SK-N-SH treated with all-trans-retinoic acid at 6 μM for 48 hours (cell line): ENCODE results near the gene SLC22A3.
A peak's percentile ranks its signal among the peaks of the same experiment; 100 is the strongest.
"Not testable (repeated sequence)": the region's sequence is repeated elsewhere in the genome, so short reads cannot be mapped to it uniquely, and the experiment has no call there.

Experiments
- ATAC-seq: fragments of 200-7000 bp; cut with Tn5 transposase; 3 replicates; pipeline ENCODE4 v1.9.1; 2020; ENCODE audit warnings: mild to moderate bottlenecking, moderate library complexity
- ARNTL ChIP-seq: fragments of 450-650 bp; formaldehyde crosslinking; IDR thresholded peaks from 2 replicates; pipeline ENCODE4 v1.5.0; 2020; ENCODE audit warnings: low read depth, mild to moderate bottlenecking, moderate library complexity, borderline replicate concordance
- BACH2 ChIP-seq: fragments of 250-450 bp; sonication (Bioruptor Pico); IDR thresholded peaks from 2 replicates; pipeline ENCODE4 v1.9.0; 2021; ENCODE audit warnings: mild to moderate bottlenecking, borderline replicate concordance
- CREB5 ChIP-seq: fragments of 250-450 bp; sonication (Bioruptor Pico); IDR thresholded peaks from 2 replicates; pipeline ENCODE4 v1.5.1; 2020; ENCODE audit warnings: low read depth, mild to moderate bottlenecking, moderate library complexity
- CSDC2 ChIP-seq: fragments of 250-450 bp; sonication (Bioruptor Pico); IDR thresholded peaks from 2 replicates; pipeline ENCODE4 v1.5.0; 2020; ENCODE audit warnings: mild to moderate bottlenecking, moderate library complexity
- CSRNP3 ChIP-seq: fragments of 250-450 bp; sonication (Bioruptor Pico); IDR thresholded peaks from 2 replicates; pipeline ENCODE4 v1.5.1; 2021; ENCODE audit warnings: mild to moderate bottlenecking, moderate library complexity
- ESRRG ChIP-seq: fragments of 250-450 bp; sonication (Bioruptor Pico); IDR thresholded peaks from 2 replicates; pipeline ENCODE4 v1.6.1; 2021; ENCODE audit warnings: mild to moderate bottlenecking
- GLIS3 ChIP-seq: fragments of 250-450 bp; sonication (Bioruptor Pico); IDR thresholded peaks from 2 replicates; pipeline ENCODE4 v1.5.0; 2020; ENCODE audit warnings: mild to moderate bottlenecking, moderate library complexity
- ISL1 ChIP-seq: fragments of 250-450 bp; sonication (Bioruptor Pico); IDR thresholded peaks from 2 replicates; pipeline ENCODE4 v2.1.2; 2022; ENCODE audit warnings: mild to moderate bottlenecking, moderate library complexity
- OSR1 ChIP-seq: fragments of 250-450 bp; sonication (Bioruptor Pico); IDR thresholded peaks from 2 replicates; pipeline ENCODE4 v1.8.0; 2022; ENCODE audit warnings: moderate library complexity, mild to moderate bottlenecking, inconsistent platforms
- PATZ1 ChIP-seq: fragments of 250-450 bp; sonication (Bioruptor Pico); IDR thresholded peaks from 2 replicates; pipeline ENCODE4 v1.8.0; 2020; ENCODE audit warnings: mild to moderate bottlenecking, moderate library complexity, borderline replicate concordance
- POU6F1 ChIP-seq: fragments of 250-450 bp; sonication (Bioruptor Pico); IDR thresholded peaks from 2 replicates; pipeline ENCODE4 v1.8.0; 2021; ENCODE audit warnings: low read depth, mild to moderate bottlenecking, moderate library complexity, borderline replicate concordance
- PPARA ChIP-seq: fragments of 250-450 bp; sonication (Bioruptor Pico); IDR thresholded peaks from 2 replicates; pipeline ENCODE4 v1.5.0; 2020; ENCODE audit warnings: mild to moderate bottlenecking, borderline replicate concordance
- RARB ChIP-seq: fragments of 250-450 bp; sonication (Bioruptor Pico); IDR thresholded peaks from 2 replicates; pipeline ENCODE4 v1.8.0; 2021; ENCODE audit warnings: mild to moderate bottlenecking, moderate library complexity
- SNAI2 ChIP-seq: fragments of 250-450 bp; sonication (Bioruptor Pico); IDR thresholded peaks from 2 replicates; pipeline ENCODE4 v1.5.0; 2020; ENCODE audit warnings: mild to moderate bottlenecking, moderate library complexity
- TCF4 ChIP-seq: fragments of 250-450 bp; sonication (Bioruptor Pico); IDR thresholded peaks from 2 replicates; pipeline ENCODE4 v1.8.0; 2021; ENCODE audit warnings: mild to moderate bottlenecking, moderate library complexity, borderline replicate concordance
- TOX ChIP-seq: fragments of 250-450 bp; sonication (Bioruptor Pico); IDR thresholded peaks from 2 replicates; pipeline ENCODE4 v1.8.0; 2021; ENCODE audit warnings: mild to moderate bottlenecking, moderate library complexity, borderline replicate concordance
- TSHZ2 ChIP-seq: fragments of 250-450 bp; sonication (Bioruptor Pico); IDR thresholded peaks from 2 replicates; pipeline ENCODE4 v1.5.0; 2020; ENCODE audit warnings: mild to moderate bottlenecking, moderate library complexity
- ZC3H10 ChIP-seq: fragments of 250-450 bp; sonication (Bioruptor Pico); IDR thresholded peaks from 2 replicates; pipeline ENCODE4 v1.5.1; 2021; ENCODE audit warnings: mild to moderate bottlenecking, moderate library complexity
- ZFP3 ChIP-seq: fragments of 250-450 bp; sonication (Bioruptor Pico); IDR thresholded peaks from 2 replicates; pipeline ENCODE4 v1.5.0; 2020; ENCODE audit warnings: mild to moderate bottlenecking, moderate library complexity
- ZFP30 ChIP-seq: fragments of 450-650 bp; formaldehyde crosslinking; IDR thresholded peaks from 2 replicates; pipeline ENCODE4 v1.5.0; 2022; ENCODE audit warnings: mild to moderate bottlenecking, moderate library complexity
- ZNF565 ChIP-seq: fragments of 450-650 bp; formaldehyde crosslinking; conservative IDR thresholded peaks from 2 replicates; pipeline ENCODE4 v1.5.0; 2020; ENCODE audit warnings: low read depth, mild to moderate bottlenecking, moderate library complexity
- ZNF70 ChIP-seq: fragments of 450-650 bp; formaldehyde crosslinking; IDR thresholded peaks from 2 replicates; pipeline ENCODE4 v1.5.0; 2020; ENCODE audit warnings: mild to moderate bottlenecking, moderate library complexity
- ZNF8 ChIP-seq: fragments of 450-650 bp; formaldehyde crosslinking; IDR thresholded peaks from 2 replicates; pipeline ENCODE4 v1.5.0; 2020; ENCODE audit warnings: mild to moderate bottlenecking, moderate library complexity

The SLC22A3 gene

GRCh38 chr6:160391419-160392116 lies 43.4 kb downstream of the SLC22A3 start:
- ATAC-seq: peak; percentile 49; the same call in 2 of the 3 replicates
- TF ChIP-seq ZC3H10 (no peak), ZFP30 (CRISPR knock-in tag) (no peak), ARNTL (CRISPR knock-in tag) (no peak), POU6F1 (no peak), TSHZ2 (no peak), TOX (CRISPR knock-in tag) (no peak), ZNF70 (CRISPR knock-in tag) (no peak), ZFP3 (CRISPR knock-in tag) (no peak), GLIS3 (no peak), ESRRG (CRISPR knock-in tag) (no peak), BACH2 (CRISPR knock-in tag) (no peak), PPARA (no peak), ZNF8 (CRISPR knock-in tag) (no peak), RARB (CRISPR knock-in tag) (no peak)

- not testable (repeated sequence) for ATAC-seq
Measured at GRCh38 chr6:160393442-160393841, 45.3 kb downstream of the SLC22A3 start.

- TF ChIP-seq GLIS3 (no peak), ZNF565 (no peak), ZFP3 (CRISPR knock-in tag) (no peak), CSDC2 (CRISPR knock-in tag) (no peak), SNAI2 (CRISPR knock-in tag) (no peak), PATZ1 (CRISPR knock-in tag) (no peak), BACH2 (CRISPR knock-in tag) (no peak), OSR1 (no peak), ISL1 (CRISPR knock-in tag) (no peak), ZC3H10 (no peak), TOX (CRISPR knock-in tag) (no peak), TCF4 (CRISPR knock-in tag) (no peak), CREB5 (no peak), RARB (CRISPR knock-in tag) (no peak)
- no peak for ATAC-seq
Measured at GRCh38 chr6:160393891-160394653, 45.9 kb downstream of the SLC22A3 start.

- TF ChIP-seq TOX (CRISPR knock-in tag) (no peak), RARB (CRISPR knock-in tag) (no peak), ZFP3 (CRISPR knock-in tag) (no peak), CSRNP3 (CRISPR knock-in tag) (no peak), ZNF70 (CRISPR knock-in tag) (no peak), PPARA (no peak), BACH2 (CRISPR knock-in tag) (no peak), ZFP30 (CRISPR knock-in tag) (no peak)
- no peak for ATAC-seq
Measured at GRCh38 chr6:160394654-160395035, 46.5 kb downstream of the SLC22A3 start.
